Sigmoid colon (tissue), 4 donors: ENCODE data around the gene ST6GALNAC3.

Experiments used
- CTCF ChIP-seq, 4 experiments: fragments of 450-650 bp in 3 of 4; fragments of 200-600 bp in 1 of 4; IDR thresholded peaks; one replicate each; pipeline ENCODE4 v1.5.1; 2016 to 2019; ENCODE audit warnings: antibody characterized with exemption in 4 of 4, mild to moderate bottlenecking in 3 of 4, moderate library complexity in 2 of 4
- EP300 ChIP-seq, 4 donors: sonication (generic); formaldehyde crosslinking; IDR thresholded peaks; one replicate each; pipeline ENCODE4 v1.6.1; 2017; ENCODE audit warnings: antibody characterized with exemption in 4 of 4
- POLR2A ChIP-seq, 2 donors: fragments of 450-650 bp; IDR thresholded peaks; one replicate each; pipeline ENCODE4 v1.6.1; 2016; ENCODE audit warnings: antibody characterized with exemption in 2 of 2, mild to moderate bottlenecking in 2 of 2, moderate library complexity in 2 of 2

- no peak for TF ChIP-seq CTCF (IDR thresholded peaks at IDR 0.05)
- no peak for TF ChIP-seq POLR2A (IDR thresholded peaks at IDR 0.05)
- TF ChIP-seq EP300 (IDR thresholded peaks at IDR 0.05) = no peak
Measured at GRCh38 chr1:76294482-76295194, 220.1 kb downstream of the ST6GALNAC3 start.
